GM23338 (cell line): ENCODE measurements around the gene FARP1. TPM values are rescaled to one million over a fixed set of nuclear protein-coding genes. Genes with fewer than 3 reads are reported as not detected.
A peak's percentile ranks its signal among the peaks of the same experiment; 100 is the strongest.

Source experiments
- ATAC-seq: fragments of 200-7000 bp; cut with Tn5 transposase; 3 replicates; pipeline ENCODE4 v1.9.1; 2020
- DNase-seq: peaks from one replicate; pipeline ENCODE4 v3.0.0-alpha.2; 2015; ENCODE audit warnings: low spot score
- H2AFZ ChIP-seq: fragments of 200-600 bp; sonication (generic); 2 replicates; pipeline ENCODE4 v1.8.0; 2016; ENCODE audit warnings: antibody characterized with exemption, mild to moderate bottlenecking, moderate library complexity
- H3F3A ChIP-seq: fragments of 200-600 bp; sonication (generic); replicated peaks from 2 replicates; pipeline ENCODE4 v1.8.0; 2017; ENCODE audit warnings: antibody characterized with exemption, mixed run types, low read depth
- H3K27ac ChIP-seq: fragments of 200-600 bp; sonication (generic); 2 replicates; pipeline ENCODE4 v1.6.1; 2016; ENCODE audit warnings: low read depth
- H3K27me3 ChIP-seq: fragments of 200-600 bp; sonication (generic); 2 replicates; pipeline ENCODE4 v1.8.0; 2016; ENCODE audit warnings: mild to moderate bottlenecking, mixed run types, moderate library complexity; ENCODE audit not compliant: insufficient read depth
- H3K36me3 ChIP-seq: fragments of 200-600 bp; sonication (generic); 2 replicates; pipeline ENCODE4 v1.8.0; 2016; ENCODE audit warnings: mild to moderate bottlenecking; ENCODE audit not compliant: insufficient read depth
- H3K4me1 ChIP-seq: fragments of 200-600 bp; sonication (generic); 2 replicates; pipeline ENCODE4 v1.8.0; 2016; ENCODE audit warnings: mild to moderate bottlenecking, moderate library complexity; ENCODE audit not compliant: insufficient read depth
- H3K4me2 ChIP-seq: fragments of 200-600 bp; sonication (generic); 2 replicates; pipeline ENCODE4 v1.7.1; 2017; ENCODE audit warnings: mixed run types
- H3K4me3 ChIP-seq: fragments of 200-600 bp; sonication (generic); 2 replicates; pipeline ENCODE4 v1.6.1; 2016; ENCODE audit warnings: mixed run types
- H3K79me2 ChIP-seq: fragments of 200-600 bp; sonication (generic); replicated peaks from 2 replicates; pipeline ENCODE4 v1.8.0; 2017; ENCODE audit warnings: mild to moderate bottlenecking; ENCODE audit not compliant: insufficient read depth
- H3K9me2 ChIP-seq: fragments of 200-600 bp; sonication (generic); 2 replicates; pipeline ENCODE4 v1.8.0; 2017; ENCODE audit not compliant: insufficient read depth
- H4K20me1 ChIP-seq: fragments of 200-600 bp; sonication (generic); replicated peaks from 2 replicates; pipeline ENCODE4 v1.8.0; 2017; ENCODE audit warnings: mild to moderate bottlenecking; ENCODE audit not compliant: insufficient read depth
- H3K27ac Mint-ChIP-seq: 2 replicates; pipeline ENCODE4 v1.8.0; 2020; ENCODE audit warnings: inconsistent platforms, mild to moderate bottlenecking, moderate library complexity, mixed read lengths
- H3K27me3 Mint-ChIP-seq: 3 replicates; pipeline ENCODE4 v1.8.0; 2022; ENCODE audit warnings: low read depth, mild to moderate bottlenecking, moderate library complexity, mixed read lengths, inconsistent platforms; ENCODE audit not compliant: insufficient read depth, poor library complexity
- H3K36me3 Mint-ChIP-seq: 3 replicates; pipeline ENCODE4 v1.8.0; 2021; ENCODE audit warnings: low read depth, mild to moderate bottlenecking, inconsistent platforms, moderate library complexity, mixed read lengths
- H3K4me1 Mint-ChIP-seq: 3 replicates; pipeline ENCODE4 v1.8.0; 2020; ENCODE audit warnings: mild to moderate bottlenecking, inconsistent platforms, mixed read lengths
- H3K4me3 Mint-ChIP-seq: 3 replicates; pipeline ENCODE4 v1.8.0; 2021; ENCODE audit warnings: moderate library complexity, mild to moderate bottlenecking, inconsistent platforms, mixed read lengths
- H3K9me3 Mint-ChIP-seq: 3 replicates; pipeline ENCODE4 v1.8.0; 2020; ENCODE audit warnings: moderate library complexity, mild to moderate bottlenecking, inconsistent platforms, mixed read lengths
- CREB1 ChIP-seq: fragments of 250-450 bp; sonication (Bioruptor Pico); IDR thresholded peaks from 2 replicates; pipeline ENCODE4 v1.5.0; 2020; ENCODE audit warnings: low read depth, mild to moderate bottlenecking, moderate library complexity
- ETS1 ChIP-seq: IDR thresholded peaks from 2 replicates; pipeline ENCODE4 v1.6.1; 2016; ENCODE audit warnings: antibody characterized with exemption
- EZH2 ChIP-seq: fragments of 200-600 bp; sonication (generic); IDR thresholded peaks from one replicate; pipeline ENCODE4 v1.8.0; 2017; ENCODE audit warnings: antibody characterized with exemption, mild to moderate bottlenecking, low read depth; ENCODE audit not compliant: unreplicated experiment
- EZH2phosphoT487 ChIP-seq: fragments of 200-600 bp; sonication (generic); IDR thresholded peaks from one replicate; pipeline ENCODE4 v1.8.1; 2018; ENCODE audit warnings: antibody characterized with exemption; ENCODE audit not compliant: unreplicated experiment
- JUNB ChIP-seq: IDR thresholded peaks from one replicate; pipeline ENCODE4 v1.6.1; 2016; ENCODE audit warnings: antibody characterized with exemption; ENCODE audit not compliant: unreplicated experiment
- NANOG ChIP-seq: IDR thresholded peaks from 2 replicates; pipeline ENCODE4 v1.6.1; 2016; ENCODE audit warnings: antibody characterized with exemption, borderline replicate concordance
- ZNF114 ChIP-seq: fragments of 250-450 bp; sonication (Bioruptor Pico); IDR thresholded peaks from 2 replicates; pipeline ENCODE4 v1.5.0; 2020; ENCODE audit warnings: mild to moderate bottlenecking, moderate library complexity
- polyA plus RNA-seq: library from polyadenylated mRNA; unstranded; fragments of >200 nt; fragmentation: Nextera tagmentation; extraction: Ambion mirVana; gene quantifications from 2 replicates; pipeline ENCODE4 v1.2.1, GENCODE V29; 2016
- total RNA-seq: library from RNA; depleted of rRNA; stranded (reverse); fragments of >200 nt; shearing (Covaris generic); gene quantifications from 2 replicates; pipeline ENCODE4 v1.2.3, GENCODE V29; 2014
- TF ChIP-seq, protein P1 (sequence below), 2 experiments: fragments of 200-600 bp in 1 of 2; sonication (generic) in 1 of 2; conservative IDR thresholded peaks; 2 replicates each; pipeline versions ENCODE4 v1.5.1 to v1.6.1; 2016 to 2017; ENCODE audit warnings: antibody characterized with exemption in 2 of 2, low read depth in 2 of 2, mild to moderate bottlenecking in 2 of 2, moderate library complexity in 1 of 2
- TF ChIP-seq, protein P2 (sequence below): fragments of 250-450 bp; sonication (Bioruptor Pico); IDR thresholded peaks from 2 replicates; pipeline ENCODE4 v1.5.0; 2020; ENCODE audit warnings: mild to moderate bottlenecking, moderate library complexity

The FARP1 gene
- total and polyA plus RNA-seq, 2 experiments from 2014 or later = 53.6 to 82.5 TPM

DNA sequence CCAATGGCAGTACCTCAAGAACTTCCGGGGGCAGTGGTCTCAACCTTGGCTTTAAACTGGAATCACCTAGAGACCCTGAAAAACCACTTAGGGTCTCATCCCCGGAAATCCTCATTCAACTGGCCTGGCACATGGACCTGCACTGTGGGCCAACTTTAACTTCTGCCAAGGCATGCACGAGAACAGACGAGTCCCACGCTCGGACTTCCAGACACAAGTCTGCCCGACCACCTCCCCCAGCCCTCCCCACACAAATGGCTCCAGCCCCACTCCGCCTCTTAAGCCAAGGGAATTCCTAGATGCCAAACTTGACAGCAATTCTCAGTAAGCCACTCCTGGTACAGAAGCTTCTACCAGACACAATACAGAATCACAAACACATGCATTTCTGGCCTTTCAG, 320.1 kb downstream of the FARP1 start (continued):
- TF ChIP-seq JUNB (no peak), CREB1 (CRISPR knock-in tag) (no peak)

DNA sequence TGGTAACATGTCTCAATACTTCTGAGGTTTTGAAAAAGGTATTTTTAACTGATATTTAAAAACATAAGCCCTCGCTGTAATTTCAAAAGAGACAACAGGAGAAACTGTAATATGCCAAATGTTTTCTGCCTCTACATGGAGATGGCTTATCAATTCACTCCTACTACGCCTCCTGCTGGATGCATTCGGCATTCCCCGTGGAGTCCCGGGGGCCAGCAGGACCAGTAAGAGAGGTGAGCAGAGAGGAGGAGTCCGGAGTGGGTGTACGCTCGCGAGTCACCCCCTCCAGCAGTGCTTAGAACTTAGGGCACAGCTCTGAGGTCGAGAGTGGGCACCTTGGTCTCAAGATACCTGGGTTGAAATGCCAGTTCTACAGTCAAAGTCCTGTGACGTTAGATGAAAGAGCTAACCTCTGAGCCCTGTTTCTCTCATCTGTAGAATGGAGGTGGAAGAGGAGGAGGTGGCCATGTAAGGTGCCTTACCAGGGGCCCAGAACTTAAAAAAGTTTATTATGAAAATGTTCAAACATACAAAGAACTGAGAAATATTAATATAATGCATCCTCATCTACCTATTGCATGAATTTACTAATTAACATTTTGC, 323.8 kb downstream of the FARP1 start:
- H3K4me2 ChIP-seq = no peak overlapping the region
- H3K27ac ChIP-seq = no peak overlapping the region
- H2AFZ ChIP-seq = no peak overlapping the region
- Mint-ChIP-seq H3K9me3 (no peaks in the 10 kb centered on the region), H3K4me3 (no peak overlapping the region), H3K4me1 (peaks cover 30% of the 10 kb centered on the region), H3K27me3 (peaks cover 12% of the 10 kb centered on the region), H3K36me3 (peaks cover 46% of the 10 kb centered on the region), H3K27ac (no peak overlapping the region)
- H3K4me1 ChIP-seq = no peaks in the 10 kb centered on the region
- DNase-seq (peak; percentile 84), ATAC-seq (peak; percentile 91)
- H3K4me3 ChIP-seq = no peak overlapping the region
- no peaks in the 10 kb centered on the region for H3K9me2 ChIP-seq
- H3K27me3 ChIP-seq = no peaks in the 10 kb centered on the region
- H3K36me3 ChIP-seq = peaks cover 12% of the 10 kb centered on the region; the same call in 1 of the 2 replicates
- peaks cover 25% of the 10 kb centered on the region for H4K20me1 ChIP-seq
- no peaks in the 10 kb centered on the region for H3F3A ChIP-seq
- TF ChIP-seq, protein P1, sequence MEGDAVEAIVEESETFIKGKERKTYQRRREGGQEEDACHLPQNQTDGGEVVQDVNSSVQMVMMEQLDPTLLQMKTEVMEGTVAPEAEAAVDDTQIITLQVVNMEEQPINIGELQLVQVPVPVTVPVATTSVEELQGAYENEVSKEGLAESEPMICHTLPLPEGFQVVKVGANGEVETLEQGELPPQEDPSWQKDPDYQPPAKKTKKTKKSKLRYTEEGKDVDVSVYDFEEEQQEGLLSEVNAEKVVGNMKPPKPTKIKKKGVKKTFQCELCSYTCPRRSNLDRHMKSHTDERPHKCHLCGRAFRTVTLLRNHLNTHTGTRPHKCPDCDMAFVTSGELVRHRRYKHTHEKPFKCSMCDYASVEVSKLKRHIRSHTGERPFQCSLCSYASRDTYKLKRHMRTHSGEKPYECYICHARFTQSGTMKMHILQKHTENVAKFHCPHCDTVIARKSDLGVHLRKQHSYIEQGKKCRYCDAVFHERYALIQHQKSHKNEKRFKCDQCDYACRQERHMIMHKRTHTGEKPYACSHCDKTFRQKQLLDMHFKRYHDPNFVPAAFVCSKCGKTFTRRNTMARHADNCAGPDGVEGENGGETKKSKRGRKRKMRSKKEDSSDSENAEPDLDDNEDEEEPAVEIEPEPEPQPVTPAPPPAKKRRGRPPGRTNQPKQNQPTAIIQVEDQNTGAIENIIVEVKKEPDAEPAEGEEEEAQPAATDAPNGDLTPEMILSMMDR (conservative IDR thresholded peaks at IDR 0.05; ENCODE audit: low read depth in 2 of 2) = peak; percentile 83 to 95
- no peak for TF ChIP-seq JUNB
- peaks cover 57% of the 10 kb centered on the region for H3K79me2 ChIP-seq

DNA sequence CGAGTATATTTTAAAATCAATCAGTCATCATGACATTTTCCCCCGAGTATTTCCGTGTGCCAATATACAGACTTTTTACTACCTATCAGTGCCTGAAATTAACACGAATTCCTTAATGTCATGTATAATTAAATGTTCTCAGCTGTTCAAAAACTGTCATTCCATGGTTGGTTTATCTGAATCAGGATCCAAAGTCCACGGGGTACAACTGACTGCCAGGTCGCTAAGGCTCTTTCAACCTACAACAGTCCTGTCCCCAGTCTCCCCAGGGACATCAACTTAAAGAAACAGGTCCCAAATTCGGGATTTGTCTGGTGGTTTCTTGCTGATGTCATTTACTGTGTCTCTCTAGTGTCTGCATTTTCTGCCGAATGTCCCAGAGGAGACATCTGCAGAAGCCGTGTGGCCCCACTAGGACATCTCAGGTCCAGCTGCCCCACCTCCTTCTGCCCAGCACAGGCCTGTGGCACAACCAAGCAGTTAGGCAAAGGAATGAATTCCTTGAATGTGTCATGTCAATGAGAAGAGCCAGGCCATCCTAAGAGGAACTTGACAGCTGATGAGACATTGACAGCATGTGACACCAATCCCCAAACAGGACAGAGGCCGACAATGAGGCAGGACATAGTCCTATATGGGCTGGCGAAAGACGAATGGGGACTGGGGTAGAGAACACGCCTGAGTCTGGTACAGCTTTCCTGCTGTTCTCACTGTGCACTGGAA, 324.5 kb downstream of the FARP1 start:
- H3K4me1 Mint-ChIP-seq = peaks cover 25% of the 10 kb centered on the region
- no peak overlapping the region for H3K4me3 ChIP-seq
- no peak overlapping the region for H3K27ac ChIP-seq
- peaks cover 12% of the 10 kb centered on the region for H3K27me3 Mint-ChIP-seq
- H3K79me2 ChIP-seq = peaks cover 61% of the 10 kb centered on the region
- peaks cover 12% of the 10 kb centered on the region; the same call in 1 of the 2 replicates for H3K36me3 ChIP-seq
- H2AFZ ChIP-seq = no peak overlapping the region
- no peaks in the 10 kb centered on the region for H3K9me2 ChIP-seq
- no peaks in the 10 kb centered on the region for H3K9me3 Mint-ChIP-seq
- DNase-seq (no peak), ATAC-seq (no peak)
- no peaks in the 10 kb centered on the region for H3K4me1 ChIP-seq
- H3K4me2 ChIP-seq = no peak overlapping the region
- peaks cover 25% of the 10 kb centered on the region for H4K20me1 ChIP-seq
- H3K27ac Mint-ChIP-seq = no peak overlapping the region; the same call in 1 of the 2 replicates
- no peak overlapping the region for H3K4me3 Mint-ChIP-seq
- H3F3A ChIP-seq = no peaks in the 10 kb centered on the region
- no peaks in the 10 kb centered on the region for H3K27me3 ChIP-seq
- H3K36me3 Mint-ChIP-seq = peaks cover 48% of the 10 kb centered on the region
- TF ChIP-seq ZNF114 (CRISPR knock-in tag) (no peak), JUNB (no peak), ETS1 (no peak), NANOG (no peak), EZH2 (no peak), EZH2phosphoT487 (no peak)
- TF ChIP-seq, protein P2, sequence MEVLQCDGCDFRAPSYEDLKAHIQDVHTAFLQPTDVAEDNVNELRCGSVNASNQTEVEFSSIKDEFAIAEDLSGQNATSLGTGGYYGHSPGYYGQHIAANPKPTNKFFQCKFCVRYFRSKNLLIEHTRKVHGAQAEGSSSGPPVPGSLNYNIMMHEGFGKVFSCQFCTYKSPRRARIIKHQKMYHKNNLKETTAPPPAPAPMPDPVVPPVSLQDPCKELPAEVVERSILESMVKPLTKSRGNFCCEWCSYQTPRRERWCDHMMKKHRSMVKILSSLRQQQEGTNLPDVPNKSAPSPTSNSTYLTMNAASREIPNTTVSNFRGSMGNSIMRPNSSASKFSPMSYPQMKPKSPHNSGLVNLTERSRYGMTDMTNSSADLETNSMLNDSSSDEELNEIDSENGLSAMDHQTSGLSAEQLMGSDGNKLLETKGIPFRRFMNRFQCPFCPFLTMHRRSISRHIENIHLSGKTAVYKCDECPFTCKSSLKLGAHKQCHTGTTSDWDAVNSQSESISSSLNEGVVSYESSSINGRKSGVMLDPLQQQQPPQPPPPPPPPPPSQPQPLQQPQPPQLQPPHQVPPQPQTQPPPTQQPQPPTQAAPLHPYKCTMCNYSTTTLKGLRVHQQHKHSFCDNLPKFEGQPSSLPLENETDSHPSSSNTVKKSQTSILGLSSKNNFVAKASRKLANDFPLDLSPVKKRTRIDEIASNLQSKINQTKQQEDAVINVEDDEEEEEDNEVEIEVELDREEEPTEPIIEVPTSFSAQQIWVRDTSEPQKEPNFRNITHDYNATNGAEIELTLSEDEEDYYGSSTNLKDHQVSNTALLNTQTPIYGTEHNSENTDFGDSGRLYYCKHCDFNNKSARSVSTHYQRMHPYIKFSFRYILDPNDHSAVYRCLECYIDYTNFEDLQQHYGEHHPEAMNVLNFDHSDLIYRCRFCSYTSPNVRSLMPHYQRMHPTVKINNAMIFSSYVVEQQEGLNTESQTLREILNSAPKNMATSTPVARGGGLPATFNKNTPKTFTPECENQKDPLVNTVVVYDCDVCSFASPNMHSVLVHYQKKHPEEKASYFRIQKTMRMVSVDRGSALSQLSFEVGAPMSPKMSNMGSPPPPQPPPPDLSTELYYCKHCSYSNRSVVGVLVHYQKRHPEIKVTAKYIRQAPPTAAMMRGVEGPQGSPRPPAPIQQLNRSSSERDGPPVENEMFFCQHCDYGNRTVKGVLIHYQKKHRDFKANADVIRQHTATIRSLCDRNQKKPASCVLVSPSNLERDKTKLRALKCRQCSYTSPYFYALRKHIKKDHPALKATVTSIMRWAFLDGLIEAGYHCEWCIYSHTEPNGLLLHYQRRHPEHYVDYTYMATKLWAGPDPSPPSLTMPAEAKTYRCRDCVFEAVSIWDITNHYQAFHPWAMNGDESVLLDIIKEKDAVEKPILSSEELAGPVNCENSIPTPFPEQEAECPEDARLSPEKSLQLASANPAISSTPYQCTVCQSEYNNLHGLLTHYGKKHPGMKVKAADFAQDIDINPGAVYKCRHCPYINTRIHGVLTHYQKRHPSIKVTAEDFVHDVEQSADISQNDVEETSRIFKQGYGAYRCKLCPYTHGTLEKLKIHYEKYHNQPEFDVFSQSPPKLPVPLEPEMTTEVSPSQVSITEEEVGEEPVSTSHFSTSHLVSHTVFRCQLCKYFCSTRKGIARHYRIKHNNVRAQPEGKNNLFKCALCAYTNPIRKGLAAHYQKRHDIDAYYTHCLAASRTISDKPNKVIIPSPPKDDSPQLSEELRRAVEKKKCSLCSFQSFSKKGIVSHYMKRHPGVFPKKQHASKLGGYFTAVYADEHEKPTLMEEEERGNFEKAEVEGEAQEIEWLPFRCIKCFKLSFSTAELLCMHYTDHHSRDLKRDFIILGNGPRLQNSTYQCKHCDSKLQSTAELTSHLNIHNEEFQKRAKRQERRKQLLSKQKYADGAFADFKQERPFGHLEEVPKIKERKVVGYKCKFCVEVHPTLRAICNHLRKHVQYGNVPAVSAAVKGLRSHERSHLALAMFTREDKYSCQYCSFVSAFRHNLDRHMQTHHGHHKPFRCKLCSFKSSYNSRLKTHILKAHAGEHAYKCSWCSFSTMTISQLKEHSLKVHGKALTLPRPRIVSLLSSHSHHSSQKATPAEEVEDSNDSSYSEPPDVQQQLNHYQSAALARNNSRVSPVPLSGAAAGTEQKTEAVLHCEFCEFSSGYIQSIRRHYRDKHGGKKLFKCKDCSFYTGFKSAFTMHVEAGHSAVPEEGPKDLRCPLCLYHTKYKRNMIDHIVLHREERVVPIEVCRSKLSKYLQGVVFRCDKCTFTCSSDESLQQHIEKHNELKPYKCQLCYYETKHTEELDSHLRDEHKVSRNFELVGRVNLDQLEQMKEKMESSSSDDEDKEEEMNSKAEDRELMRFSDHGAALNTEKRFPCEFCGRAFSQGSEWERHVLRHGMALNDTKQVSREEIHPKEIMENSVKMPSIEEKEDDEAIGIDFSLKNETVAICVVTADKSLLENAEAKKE (CRISPR knock-in tag) = no peak
